HFF-Myc (cell line): ENCODE data around the gene NTN1.

ENCODE experiments used
- DNase-seq: peaks from one replicate; pipeline ENCODE4 v3.0.0-alpha.2; 2011; ENCODE audit warnings: low read depth; ENCODE audit errors: extremely low read depth
- H3K4me3 ChIP-seq: replicated peaks from 2 replicates; pipeline ENCODE4 v1.5.1; 2011; ENCODE audit warnings: low read depth, mild to moderate bottlenecking, control low read depth, low read length
- TF ChIP-seq, protein P1 (sequence below): IDR thresholded peaks from 2 replicates; pipeline ENCODE4 v1.5.1; 2012; ENCODE audit warnings: mild to moderate bottlenecking, low read depth, low read length, control low read depth; ENCODE audit errors: missing control alignments

NTN1 gene

DNA sequence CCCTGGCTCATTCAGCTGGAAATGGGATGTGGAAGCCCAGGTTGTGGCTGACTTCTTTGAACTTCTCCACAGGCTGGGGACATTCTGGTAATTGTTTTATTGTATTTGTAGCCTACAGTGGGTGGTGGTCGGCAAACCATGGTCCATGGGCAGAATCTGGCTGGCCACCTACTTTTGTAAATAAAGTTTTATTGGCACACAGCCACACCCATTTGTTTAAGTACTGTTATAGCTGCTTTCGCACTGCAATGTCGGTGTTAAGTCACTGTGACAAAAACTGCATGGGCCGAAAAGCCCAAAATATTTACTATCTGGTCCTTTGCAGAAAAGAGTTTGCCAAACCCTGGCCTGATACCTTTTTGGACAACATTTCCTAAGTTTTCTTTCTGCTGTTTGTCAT is 86.2 kb downstream of the NTN1 start:
- TF ChIP-seq, protein P1, sequence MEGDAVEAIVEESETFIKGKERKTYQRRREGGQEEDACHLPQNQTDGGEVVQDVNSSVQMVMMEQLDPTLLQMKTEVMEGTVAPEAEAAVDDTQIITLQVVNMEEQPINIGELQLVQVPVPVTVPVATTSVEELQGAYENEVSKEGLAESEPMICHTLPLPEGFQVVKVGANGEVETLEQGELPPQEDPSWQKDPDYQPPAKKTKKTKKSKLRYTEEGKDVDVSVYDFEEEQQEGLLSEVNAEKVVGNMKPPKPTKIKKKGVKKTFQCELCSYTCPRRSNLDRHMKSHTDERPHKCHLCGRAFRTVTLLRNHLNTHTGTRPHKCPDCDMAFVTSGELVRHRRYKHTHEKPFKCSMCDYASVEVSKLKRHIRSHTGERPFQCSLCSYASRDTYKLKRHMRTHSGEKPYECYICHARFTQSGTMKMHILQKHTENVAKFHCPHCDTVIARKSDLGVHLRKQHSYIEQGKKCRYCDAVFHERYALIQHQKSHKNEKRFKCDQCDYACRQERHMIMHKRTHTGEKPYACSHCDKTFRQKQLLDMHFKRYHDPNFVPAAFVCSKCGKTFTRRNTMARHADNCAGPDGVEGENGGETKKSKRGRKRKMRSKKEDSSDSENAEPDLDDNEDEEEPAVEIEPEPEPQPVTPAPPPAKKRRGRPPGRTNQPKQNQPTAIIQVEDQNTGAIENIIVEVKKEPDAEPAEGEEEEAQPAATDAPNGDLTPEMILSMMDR: no peak
- no peak overlapping the region for H3K4me3 ChIP-seq
- DNase-seq: no peak

DNA sequence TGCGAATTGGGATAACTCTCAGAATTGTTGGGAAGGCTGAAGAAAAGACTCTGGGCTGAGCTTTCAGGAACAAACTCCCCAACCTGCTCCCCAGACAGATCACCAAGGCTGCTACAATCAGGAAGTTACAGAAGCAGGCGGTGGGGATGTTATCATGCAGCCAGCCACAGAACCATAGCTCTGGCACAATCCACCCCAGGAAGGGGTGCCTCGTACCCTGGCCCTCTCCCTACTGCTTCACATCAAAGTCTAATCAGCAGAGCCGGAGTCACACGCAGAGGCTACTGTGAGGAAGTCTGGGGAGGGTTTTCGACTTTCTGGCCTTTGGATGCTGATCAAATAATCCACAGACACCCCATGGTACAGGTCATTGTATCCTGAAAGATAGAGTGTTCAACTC is 86.8 kb downstream of the NTN1 start:
- no peak for DNase-seq
- H3K4me3 ChIP-seq: no peak overlapping the region
- TF ChIP-seq, protein P1: no peak

DNA sequence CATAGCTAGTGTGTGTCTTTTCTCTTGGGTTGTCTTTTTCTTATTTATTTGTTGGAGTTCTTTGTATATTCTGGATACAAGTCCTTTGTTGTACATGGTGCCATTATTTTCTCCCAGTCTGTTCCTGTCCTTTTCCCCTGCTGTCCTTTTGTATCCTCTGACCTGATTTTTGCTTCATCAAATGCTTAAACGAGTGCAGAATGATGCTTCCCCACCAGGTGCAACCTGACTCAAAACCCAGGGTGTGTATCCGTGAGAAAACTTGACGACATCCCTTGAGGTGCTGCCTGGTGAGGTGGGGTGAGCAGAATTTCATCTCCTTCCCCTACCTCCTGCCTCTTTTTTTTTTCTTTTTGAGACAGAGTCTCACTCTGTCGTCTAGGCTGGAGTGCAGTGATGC is 88.6 kb downstream of the NTN1 start:
- DNase-seq: no peak
- no peak overlapping the region for H3K4me3 ChIP-seq
- TF ChIP-seq, protein P1: no peak

DNA sequence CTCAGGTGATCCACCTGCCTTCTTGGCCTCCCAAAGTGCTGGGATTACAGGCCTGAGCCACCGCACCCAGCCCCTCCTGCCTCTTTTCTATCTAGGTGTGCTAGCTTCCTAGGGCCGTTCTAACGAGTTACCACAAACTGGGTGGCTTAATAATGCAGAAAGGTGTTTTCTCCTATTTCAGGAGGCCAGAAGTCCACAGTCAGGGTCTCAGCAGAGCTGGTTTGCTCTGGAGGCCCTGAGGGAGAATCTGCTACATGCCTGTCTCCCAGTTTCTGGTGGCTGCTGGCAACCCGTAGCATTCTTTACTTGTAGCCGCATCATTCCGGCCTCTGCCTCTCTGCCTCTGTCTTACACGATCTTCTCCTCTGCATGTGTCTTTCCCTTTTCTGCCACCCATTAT is 89.2 kb downstream of the NTN1 start:
- DNase-seq: no peak
- no peak overlapping the region for H3K4me3 ChIP-seq
- TF ChIP-seq, protein P1: no peak

DNA sequence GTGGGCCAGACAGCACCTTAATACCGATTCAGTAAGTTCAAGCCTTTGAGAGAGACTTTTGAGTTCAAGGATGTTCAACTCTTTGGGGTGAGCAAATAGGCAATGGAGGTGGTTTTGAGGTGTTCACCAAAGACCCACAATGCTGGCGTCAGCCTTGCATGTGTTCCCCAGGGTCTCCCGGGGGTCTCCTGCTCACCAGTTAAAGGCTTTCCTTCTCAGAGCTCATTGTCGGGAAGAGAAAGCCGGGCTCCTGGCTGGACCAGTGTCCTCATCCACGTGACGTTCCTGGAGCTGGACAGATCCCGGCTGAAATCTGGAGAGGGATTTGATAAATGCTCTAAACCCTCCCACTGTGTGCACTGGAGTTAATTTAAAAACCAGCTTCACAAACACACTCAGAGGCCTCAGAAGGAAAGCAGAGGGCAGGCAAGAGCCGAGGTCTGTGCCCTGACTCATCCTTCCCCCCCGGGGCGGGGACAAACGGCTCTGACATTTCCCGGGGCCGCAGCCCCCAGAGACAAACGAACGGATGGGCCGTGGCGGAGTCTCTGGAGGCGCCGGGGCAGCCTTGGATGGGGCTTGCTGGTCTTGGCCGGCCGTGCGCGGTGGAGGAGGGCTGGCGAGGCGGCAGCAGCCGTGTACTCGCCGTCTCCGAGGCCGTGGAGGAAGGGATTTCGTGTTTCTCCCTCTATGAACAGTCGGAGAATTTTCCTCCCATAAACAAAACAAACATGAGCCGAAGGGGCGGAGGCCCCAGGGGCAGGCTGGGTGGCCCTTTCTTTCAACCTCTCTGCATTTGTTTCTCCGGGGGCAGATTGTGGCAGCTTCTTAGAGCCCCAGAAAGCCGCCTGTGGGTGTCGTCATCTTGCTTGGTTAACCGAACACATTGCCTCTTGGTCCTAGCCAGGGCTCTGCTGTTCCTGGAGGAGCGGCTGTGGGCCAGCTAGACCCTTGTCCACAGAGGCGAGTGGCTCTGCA is 94.2 kb downstream of the NTN1 start:
- TF ChIP-seq, protein P1: peak; percentile 31
- DNase-seq: peak; percentile 30
- H3K4me3 ChIP-seq: peak overlapping the region; percentile 35

DNA sequence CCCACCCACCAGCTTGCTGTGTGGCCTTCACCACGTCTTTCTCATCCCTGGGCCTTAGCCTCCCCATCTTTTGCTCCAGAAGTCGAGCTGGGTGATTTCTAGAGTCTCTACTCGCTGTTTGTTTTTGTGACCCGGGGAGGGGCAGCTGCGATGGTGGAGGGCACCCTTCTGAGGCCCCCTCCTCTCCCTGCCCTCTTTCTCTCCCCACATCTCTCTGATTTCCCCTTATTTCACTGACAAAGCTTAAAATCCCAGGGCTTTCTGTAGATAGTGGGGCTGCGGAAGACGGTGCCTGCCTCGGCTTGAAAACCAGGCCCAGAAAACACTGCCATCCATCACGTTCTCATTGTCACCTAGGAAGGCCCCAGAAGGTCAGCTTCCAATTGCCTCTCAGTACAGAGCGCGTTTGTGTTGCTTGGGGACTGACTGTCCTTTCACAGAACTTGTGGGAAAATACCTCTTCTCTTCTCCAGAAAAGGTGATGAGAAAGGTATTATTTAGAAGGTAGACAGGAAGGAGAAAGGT is 95.1 kb downstream of the NTN1 start:
- TF ChIP-seq, protein P1: no peak
- DNase-seq: no peak
- no peak overlapping the region for H3K4me3 ChIP-seq
